MM.1S (cell line): Measurements from ENCODE around the gene PSME2.

Source experiments
- DNase-seq: peaks from one replicate; pipeline ENCODE4 v3.0.0-alpha.2; 2015
- H2AFZ ChIP-seq: fragments of 300-600 bp; sonication (generic); 2 replicates; pipeline ENCODE4 v1.6.0; 2016; ENCODE audit warnings: antibody characterized with exemption, low read length
- H3F3A ChIP-seq: fragments of 300-600 bp; sonication (generic); 2 replicates; pipeline ENCODE4 v1.6.1; 2016; ENCODE audit warnings: mild to moderate bottlenecking, antibody characterized with exemption, low read length, moderate library complexity, mixed read lengths; ENCODE audit not compliant: insufficient read depth
- H3K27ac ChIP-seq: fragments of 300-600 bp; sonication (generic); 2 replicates; pipeline ENCODE4 v1.5.1; 2016; ENCODE audit warnings: mild to moderate bottlenecking, low read length
- H3K27me3 ChIP-seq: fragments of 300-600 bp; sonication (generic); replicated peaks from 2 replicates; pipeline ENCODE4 v1.6.0; 2016; ENCODE audit warnings: low read length; ENCODE audit not compliant: insufficient read depth
- H3K36me3 ChIP-seq: fragments of 300-600 bp; sonication (generic); replicated peaks from 2 replicates; pipeline ENCODE4 v1.6.1; 2016; ENCODE audit warnings: mild to moderate bottlenecking, low read length, mixed read lengths; ENCODE audit not compliant: insufficient read depth
- H3K4me1 ChIP-seq: fragments of 300-600 bp; sonication (generic); 2 replicates; pipeline ENCODE4 v1.6.1; 2016; ENCODE audit warnings: low read length, mixed read lengths
- H3K4me2 ChIP-seq: fragments of 300-600 bp; sonication (generic); 2 replicates; pipeline ENCODE4 v1.6.0; 2016; ENCODE audit warnings: low read depth, low read length
- H3K4me3 ChIP-seq: fragments of 300-600 bp; sonication (generic); 2 replicates; pipeline ENCODE4 v1.5.1; 2016; ENCODE audit warnings: low read length, mixed read lengths
- H3K79me2 ChIP-seq: fragments of 300-600 bp; sonication (generic); 2 replicates; pipeline ENCODE4 v1.6.1; 2016; ENCODE audit warnings: mixed run types, low read length, mixed read lengths
- H3K9ac ChIP-seq: fragments of 300-600 bp; sonication (generic); 2 replicates; pipeline ENCODE4 v1.6.1; 2016; ENCODE audit warnings: low read length, mixed read lengths
- H3K9me2 ChIP-seq: fragments of 300-600 bp; sonication (generic); replicated peaks from 2 replicates; pipeline ENCODE4 v1.6.1; 2016; ENCODE audit warnings: mild to moderate bottlenecking, low read length, mixed read lengths; ENCODE audit not compliant: insufficient read depth
- H3K9me3 ChIP-seq: fragments of 300-600 bp; sonication (generic); replicated peaks from 2 replicates; pipeline ENCODE4 v1.6.1; 2016; ENCODE audit warnings: mild to moderate bottlenecking, low read length, mixed read lengths; ENCODE audit not compliant: insufficient read depth
- H4K20me1 ChIP-seq: fragments of 300-600 bp; sonication (generic); 2 replicates; pipeline ENCODE4 v1.6.1; 2016; ENCODE audit warnings: mild to moderate bottlenecking, low read length, moderate library complexity, mixed read lengths; ENCODE audit not compliant: insufficient read depth
- EZH2 ChIP-seq: fragments of 300-600 bp; sonication (generic); optimal IDR thresholded peaks from 2 replicates; pipeline ENCODE3; 2017; ENCODE audit warnings: low read depth, mild to moderate bottlenecking, antibody characterized with exemption, low read length, mixed read lengths
- EZH2phosphoT487 ChIP-seq: fragments of 300-600 bp; sonication (generic); IDR thresholded peaks from 2 replicates; pipeline ENCODE4 v1.6.1; 2018; ENCODE audit warnings: antibody characterized with exemption, low read length
- TF ChIP-seq, protein P1 (sequence below): fragments of 300-600 bp; sonication (generic); IDR thresholded peaks from 2 replicates; pipeline ENCODE4 v1.5.1; 2016; ENCODE audit warnings: antibody characterized with exemption, low read length, mixed read lengths

Gene PSME2

DNA sequence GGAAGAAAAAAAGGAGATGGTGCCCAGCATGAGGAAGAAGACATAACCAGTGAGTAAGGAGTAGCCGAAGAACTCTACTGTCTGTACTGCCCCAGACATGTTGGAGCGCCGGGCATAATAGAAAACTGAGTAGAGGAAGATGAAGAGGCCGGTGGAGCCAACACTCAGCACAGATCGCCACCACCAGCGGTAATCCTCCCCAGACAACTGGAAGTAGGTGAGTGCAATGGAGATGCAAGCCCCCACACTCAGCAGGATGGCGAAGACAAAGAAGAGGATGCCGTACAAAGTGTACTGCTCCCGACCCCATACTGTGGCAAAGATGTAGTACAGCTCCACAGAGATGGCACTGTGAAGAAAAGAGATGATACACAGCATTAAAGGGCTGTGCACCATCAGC, 43.0 kb upstream of the PSME2 start:
- Histone ChIP-seq H3K9me3 (no peaks in the 10 kb centered on the region), H3K9me2 (no peaks in the 10 kb centered on the region), H3K4me1 (peaks cover 7% of the 10 kb centered on the region; the same call in 1 of the 2 replicates), H3K27me3 (no peaks in the 10 kb centered on the region), H2AFZ (no peak overlapping the region), H3K9ac (no peak overlapping the region; the same call in 1 of the 2 replicates), H4K20me1 (no peaks in the 10 kb centered on the region), H3K79me2 (peaks cover 18% of the 10 kb centered on the region), H3K36me3 (no peaks in the 10 kb centered on the region), H3K4me2 (0 out of 2 replicates have a peak overlapping the region, but pooled peaks have one; percentile 68), H3K27ac (peak overlapping the region; percentile 21; the same call in 1 of the 2 replicates), H3K4me3 (no peak overlapping the region), H3F3A (peaks cover 14% of the 10 kb centered on the region)
- TF ChIP-seq EZH2: no peak
- TF ChIP-seq EZH2phosphoT487: no peak
- TF ChIP-seq, protein P1, sequence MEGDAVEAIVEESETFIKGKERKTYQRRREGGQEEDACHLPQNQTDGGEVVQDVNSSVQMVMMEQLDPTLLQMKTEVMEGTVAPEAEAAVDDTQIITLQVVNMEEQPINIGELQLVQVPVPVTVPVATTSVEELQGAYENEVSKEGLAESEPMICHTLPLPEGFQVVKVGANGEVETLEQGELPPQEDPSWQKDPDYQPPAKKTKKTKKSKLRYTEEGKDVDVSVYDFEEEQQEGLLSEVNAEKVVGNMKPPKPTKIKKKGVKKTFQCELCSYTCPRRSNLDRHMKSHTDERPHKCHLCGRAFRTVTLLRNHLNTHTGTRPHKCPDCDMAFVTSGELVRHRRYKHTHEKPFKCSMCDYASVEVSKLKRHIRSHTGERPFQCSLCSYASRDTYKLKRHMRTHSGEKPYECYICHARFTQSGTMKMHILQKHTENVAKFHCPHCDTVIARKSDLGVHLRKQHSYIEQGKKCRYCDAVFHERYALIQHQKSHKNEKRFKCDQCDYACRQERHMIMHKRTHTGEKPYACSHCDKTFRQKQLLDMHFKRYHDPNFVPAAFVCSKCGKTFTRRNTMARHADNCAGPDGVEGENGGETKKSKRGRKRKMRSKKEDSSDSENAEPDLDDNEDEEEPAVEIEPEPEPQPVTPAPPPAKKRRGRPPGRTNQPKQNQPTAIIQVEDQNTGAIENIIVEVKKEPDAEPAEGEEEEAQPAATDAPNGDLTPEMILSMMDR: no peak
- DNase-seq: no peak

DNA sequence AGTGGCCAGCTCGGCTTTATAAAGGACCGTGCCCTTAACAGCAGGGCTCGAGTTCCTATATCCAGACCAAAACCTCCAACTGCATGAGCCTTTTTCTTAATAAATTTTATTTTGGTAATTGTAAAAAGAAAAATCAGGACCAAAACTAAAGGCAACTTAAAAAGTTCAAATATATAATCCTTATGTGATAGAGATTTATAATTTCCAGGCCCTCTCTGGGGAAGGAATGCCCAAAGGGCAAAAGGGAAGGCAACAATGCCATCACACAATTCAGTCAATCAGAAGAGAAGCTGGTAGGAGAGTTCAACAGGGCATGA, 42.6 kb upstream of the PSME2 start:
- Histone ChIP-seq H3F3A (peaks cover 14% of the 10 kb centered on the region), H3K4me3 (no peak overlapping the region), H3K4me1 (peaks cover 5% of the 10 kb centered on the region; the same call in 1 of the 2 replicates), H3K9me3 (no peaks in the 10 kb centered on the region), H3K27me3 (no peaks in the 10 kb centered on the region), H3K4me2 (peak overlapping the region; percentile 68; the same call in 1 of the 2 replicates), H2AFZ (no peak overlapping the region), H3K9me2 (no peaks in the 10 kb centered on the region), H3K9ac (no peak overlapping the region; the same call in 1 of the 2 replicates), H3K36me3 (no peaks in the 10 kb centered on the region), H3K27ac (peak overlapping the region; percentile 21; the same call in 1 of the 2 replicates), H3K79me2 (peaks cover 14% of the 10 kb centered on the region), H4K20me1 (no peaks in the 10 kb centered on the region)
- TF ChIP-seq EZH2phosphoT487 (no peak), EZH2 (no peak)
- TF ChIP-seq, protein P1: no peak
- DNase-seq: no peak

DNA sequence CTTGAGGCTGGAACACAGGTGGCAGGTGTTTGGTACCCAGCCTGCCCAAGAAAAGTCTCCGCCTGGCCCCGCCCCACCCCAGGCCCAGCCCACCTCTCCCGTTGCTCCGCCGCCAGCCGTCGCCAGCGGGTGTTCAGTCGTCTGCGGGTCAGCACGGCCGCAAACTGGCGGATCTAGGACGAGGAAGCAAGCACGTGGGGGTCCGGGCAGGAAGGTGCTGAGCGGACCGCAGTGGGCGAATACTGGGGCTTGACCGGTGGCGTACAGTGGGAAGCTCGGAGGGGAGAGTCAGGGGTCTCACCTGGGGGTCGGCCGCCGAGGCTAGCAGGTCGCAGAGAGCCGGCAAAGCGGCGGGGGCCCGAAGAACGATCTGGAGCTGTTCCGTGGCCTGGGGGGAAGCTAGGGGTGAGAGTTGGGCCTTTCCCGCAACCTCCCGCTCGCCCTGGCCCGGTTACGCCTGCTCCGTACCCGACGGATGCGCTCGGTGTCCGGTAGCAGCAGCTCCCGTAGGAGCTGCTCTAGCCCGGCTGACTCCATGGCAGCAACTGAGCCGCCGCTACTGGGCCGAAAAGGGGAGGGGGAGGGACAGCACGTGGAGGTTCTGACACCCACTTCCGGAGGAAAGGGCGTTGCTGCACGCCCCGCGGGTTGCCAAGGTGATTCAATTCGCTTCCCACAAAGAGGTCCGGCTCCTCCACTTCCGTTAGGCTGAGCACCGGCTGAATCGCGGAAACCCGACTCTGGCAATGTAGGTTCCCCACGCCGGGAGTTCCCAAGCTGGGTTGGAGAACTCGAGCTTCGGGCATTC, 42.0 kb upstream of the PSME2 start, which contains the start of gene IPO4:
IPO4 (minus strand) TSS at position 566 of the 808 bp plus-strand sequence; CDS start at position 537, 29 bp downstream.
- peak; percentile 91 for DNase-seq
- Histone ChIP-seq H3K4me2 (peak within 1 kb of the TSS; percentile 68), H3F3A (peaks cover 14% of the 10 kb centered on the region), H3K79me2 (peaks cover 12% of the 10 kb centered on the region), H3K4me1 (peaks cover 5% of the 10 kb centered on the region; the same call in 1 of the 2 replicates), H3K27me3 (no peaks in the 10 kb centered on the region), H3K27ac (peak within 1 kb of the TSS; percentile 81), H4K20me1 (no peaks in the 10 kb centered on the region), H3K9me3 (no peaks in the 10 kb centered on the region), H3K4me3 (peak within 1 kb of the TSS; percentile 75), H3K9ac (peak within 1 kb of the TSS; percentile 79), H2AFZ (peak within 1 kb of the TSS; percentile 27; the same call in 1 of the 2 replicates), H3K36me3 (no peaks in the 10 kb centered on the region), H3K9me2 (no peaks in the 10 kb centered on the region)
- TF ChIP-seq, protein P1: no peak
- TF ChIP-seq EZH2: no peak
- no peak for TF ChIP-seq EZH2phosphoT487
